SU-DHL-6 (cell line): ENCODE results near the gene INSR.

Experiments
- CTCF ChIP-seq: fragments of 200-600 bp; sonication (generic); IDR thresholded peaks from one replicate; pipeline ENCODE4 v1.5.1; 2017; ENCODE audit warnings: antibody characterized with exemption, mild to moderate bottlenecking, low read length, moderate library complexity; ENCODE audit not compliant: insufficient read depth, poor library complexity, severe bottlenecking
- EZH2phosphoT487 ChIP-seq: fragments of 200-600 bp; sonication (generic), shearing (Covaris generic); conservative IDR thresholded peaks from 2 replicates; pipeline ENCODE4 v1.6.1; 2018; ENCODE audit warnings: mild to moderate bottlenecking, antibody characterized with exemption, low read length, moderate library complexity, mixed read lengths

DNA sequence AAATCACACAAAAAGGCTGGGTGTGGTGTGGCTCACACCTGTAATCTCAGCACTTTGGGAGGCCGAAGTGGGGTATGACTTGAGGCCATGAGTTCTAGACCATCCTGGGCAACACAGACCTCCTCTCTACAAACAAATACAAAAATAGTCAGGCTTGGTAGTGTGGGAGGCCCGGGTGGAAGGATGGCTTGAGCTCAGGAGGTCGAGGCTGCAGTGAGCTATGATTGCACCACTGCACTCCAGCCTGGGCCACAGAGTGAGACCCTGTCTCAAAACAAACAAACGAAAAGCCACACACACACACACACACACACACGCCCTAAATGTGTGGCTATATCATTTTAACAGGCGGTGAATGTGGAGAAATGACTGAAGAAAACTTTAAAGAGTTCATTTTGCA is 225.6 kb downstream of the INSR start:
- TF ChIP-seq CTCF (no peak), EZH2phosphoT487 (no peak)
